Renal cortical epithelial cell (primary cell): ENCODE data around the gene CTSL. TPM values are rescaled to one million over a fixed set of nuclear protein-coding genes. Genes with fewer than 3 reads are reported as not detected.
"Not testable (repeated sequence)": the region's sequence is repeated elsewhere in the genome, so short reads cannot be mapped to it uniquely, and the experiment has no call there.

ENCODE experiments used
- DNase-seq: peaks from one replicate; pipeline ENCODE4 v3.0.0-alpha.2; 2011; ENCODE audit warnings: low read depth
- total RNA-seq: library from RNA; depleted of rRNA; stranded (reverse); fragments of >200 nt; gene quantifications from 2 replicates; pipeline ENCODE4 v1.2.3, GENCODE V29; 2014

CTSL gene
- total RNA-seq, 1 donor from 2014 or later, result 157 TPM

GRCh38 chr9:87722393-87723088, 3.4 kb upstream of the CTSL start:
- DNase-seq, result no peak

GRCh38 chr9:87725356-87725899, 491 bp upstream of the CTSL start:
- no peak for DNase-seq

- no peak for DNase-seq
Measured at GRCh38 chr9:87729246-87729645, 3.3 kb downstream of the CTSL start.

- no peak for DNase-seq
Measured at GRCh38 chr9:87731321-87731720, 5.4 kb downstream of the CTSL start.

- DNase-seq, result no peak
Measured at GRCh38 chr9:87732344-87732743, 6.4 kb downstream of the CTSL start.

GRCh38 chr9:87732756-87733155, 6.8 kb downstream of the CTSL start:
- DNase-seq, result no peak

- no peak for DNase-seq
Measured at GRCh38 chr9:87733273-87734052, 7.5 kb downstream of the CTSL start.

GRCh38 chr9:87734106-87734505, 8.2 kb downstream of the CTSL start:
- no peak for DNase-seq

- DNase-seq, result no peak
Measured at GRCh38 chr9:87739546-87739945, 13.6 kb downstream of the CTSL start.

GRCh38 chr9:87740209-87740608, 14.3 kb downstream of the CTSL start:
- no peak for DNase-seq

GRCh38 chr9:87741326-87741725, 15.4 kb downstream of the CTSL start:
- DNase-seq, result no peak

- no peak for DNase-seq
Measured at GRCh38 chr9:87741891-87742290, 16.0 kb downstream of the CTSL start.

GRCh38 chr9:87742813-87743428, 17.0 kb downstream of the CTSL start:
- DNase-seq, result no peak

GRCh38 chr9:87744247-87744646, 18.3 kb downstream of the CTSL start:
- not testable (repeated sequence) for DNase-seq

GRCh38 chr9:87746186-87746585, 20.3 kb downstream of the CTSL start:
- no peak for DNase-seq

GRCh38 chr9:87748881-87749280, 23.0 kb downstream of the CTSL start:
- DNase-seq, result peak; percentile 30

- DNase-seq, result no peak
Measured at GRCh38 chr9:87749335-87750035, 23.6 kb downstream of the CTSL start.

- DNase-seq, result no peak
Measured at GRCh38 chr9:87750726-87751125, 24.8 kb downstream of the CTSL start.

- peak; percentile 84 for DNase-seq
Measured at GRCh38 chr9:87751423-87751822, 25.5 kb downstream of the CTSL start.

GRCh38 chr9:87751868-87752267, 25.9 kb downstream of the CTSL start:
- DNase-seq, result peak; percentile 73

- no peak for DNase-seq
Measured at GRCh38 chr9:87753313-87753712, 27.4 kb downstream of the CTSL start.

GRCh38 chr9:87758330-87758729, 32.4 kb downstream of the CTSL start:
- DNase-seq, result not testable (repeated sequence)
